K562 (cell line): ENCODE data around the gene PPP3CA.

Source experiments
- EZH2 ChIP-seq: IDR thresholded peaks from 2 replicates; pipeline ENCODE4 v1.6.1; 2012; ENCODE audit warnings: low read depth, mild to moderate bottlenecking, inconsistent platforms, low read length, borderline replicate concordance
- TSHZ1 ChIP-seq: fragments of 250-450 bp; sonication (Bioruptor Pico); IDR thresholded peaks from 2 replicates; pipeline ENCODE4 v1.4.0; 2020; ENCODE audit warnings: mild to moderate bottlenecking, moderate library complexity
- USF2 ChIP-seq: sonication (generic); formaldehyde crosslinking; IDR thresholded peaks from 2 replicates; pipeline ENCODE4 v1.5.0; 2020; ENCODE audit warnings: missing genetic modification reagents
- ZNF668 ChIP-seq: fragments of 250-450 bp; sonication (Bioruptor Pico); IDR thresholded peaks from 2 replicates; pipeline ENCODE4 v1.8.0; 2022; ENCODE audit warnings: mild to moderate bottlenecking, inconsistent platforms
- TF ChIP-seq, protein P1 (sequence below): sonication (generic); formaldehyde crosslinking; IDR thresholded peaks from 2 replicates; pipeline ENCODE4 v1.8.1; 2023; ENCODE audit warnings: missing genetic modification reagents, mild to moderate bottlenecking, borderline replicate concordance
- TF ChIP-seq, protein P2 (sequence below), 3 experiments: IDR thresholded peaks in 2 of 3; conservative IDR thresholded peaks in 1 of 3; 2 replicates each; pipeline ENCODE4 v1.5.1; 2011 to 2012; ENCODE audit warnings: low read length in 3 of 3, mild to moderate bottlenecking in 3 of 3, control low read depth in 2 of 3, improper control_type of control experiment in 1 of 3, inconsistent platforms in 1 of 3, low read depth in 1 of 3, mixed read lengths in 1 of 3, moderate library complexity in 1 of 3; ENCODE audit not compliant: insufficient read depth in 2 of 3

DNA sequence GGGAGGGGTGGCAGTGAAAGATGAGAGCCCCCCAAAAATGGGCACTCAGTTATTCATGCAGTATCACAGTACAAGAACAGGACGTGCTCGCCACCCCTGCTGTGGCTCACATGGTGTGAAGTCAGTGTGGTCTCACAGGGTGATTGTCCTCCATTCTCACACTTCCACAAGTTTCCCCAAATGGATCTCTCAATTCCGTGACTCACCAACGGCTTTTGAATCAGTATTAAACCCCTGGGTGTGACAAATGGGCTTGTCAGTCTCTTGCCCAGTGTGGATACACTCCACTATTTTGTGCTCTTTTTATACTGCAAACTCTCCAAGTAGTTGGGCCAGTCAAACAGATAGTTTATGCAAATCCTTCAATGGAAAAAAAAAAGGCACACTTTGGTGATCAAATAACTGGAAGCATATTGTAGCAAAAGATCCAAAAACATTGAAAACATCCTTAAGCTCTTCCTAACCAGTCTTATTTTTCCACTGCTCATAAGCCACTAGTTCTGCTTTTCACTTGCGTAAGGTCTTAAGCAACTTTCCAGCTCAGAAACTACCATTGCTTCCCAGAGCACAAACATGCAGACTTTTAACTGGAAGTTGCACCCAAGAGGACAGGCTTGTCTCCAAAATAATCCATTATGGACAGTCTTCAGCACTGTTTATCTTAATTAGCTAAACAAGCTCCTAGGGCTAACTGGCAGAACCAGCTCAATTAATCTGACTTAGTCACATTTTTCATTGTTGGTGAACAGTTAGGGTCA is 365.7 kb downstream of the PPP3CA start:
- no peak for TF ChIP-seq TSHZ1
- TF ChIP-seq, protein P1, sequence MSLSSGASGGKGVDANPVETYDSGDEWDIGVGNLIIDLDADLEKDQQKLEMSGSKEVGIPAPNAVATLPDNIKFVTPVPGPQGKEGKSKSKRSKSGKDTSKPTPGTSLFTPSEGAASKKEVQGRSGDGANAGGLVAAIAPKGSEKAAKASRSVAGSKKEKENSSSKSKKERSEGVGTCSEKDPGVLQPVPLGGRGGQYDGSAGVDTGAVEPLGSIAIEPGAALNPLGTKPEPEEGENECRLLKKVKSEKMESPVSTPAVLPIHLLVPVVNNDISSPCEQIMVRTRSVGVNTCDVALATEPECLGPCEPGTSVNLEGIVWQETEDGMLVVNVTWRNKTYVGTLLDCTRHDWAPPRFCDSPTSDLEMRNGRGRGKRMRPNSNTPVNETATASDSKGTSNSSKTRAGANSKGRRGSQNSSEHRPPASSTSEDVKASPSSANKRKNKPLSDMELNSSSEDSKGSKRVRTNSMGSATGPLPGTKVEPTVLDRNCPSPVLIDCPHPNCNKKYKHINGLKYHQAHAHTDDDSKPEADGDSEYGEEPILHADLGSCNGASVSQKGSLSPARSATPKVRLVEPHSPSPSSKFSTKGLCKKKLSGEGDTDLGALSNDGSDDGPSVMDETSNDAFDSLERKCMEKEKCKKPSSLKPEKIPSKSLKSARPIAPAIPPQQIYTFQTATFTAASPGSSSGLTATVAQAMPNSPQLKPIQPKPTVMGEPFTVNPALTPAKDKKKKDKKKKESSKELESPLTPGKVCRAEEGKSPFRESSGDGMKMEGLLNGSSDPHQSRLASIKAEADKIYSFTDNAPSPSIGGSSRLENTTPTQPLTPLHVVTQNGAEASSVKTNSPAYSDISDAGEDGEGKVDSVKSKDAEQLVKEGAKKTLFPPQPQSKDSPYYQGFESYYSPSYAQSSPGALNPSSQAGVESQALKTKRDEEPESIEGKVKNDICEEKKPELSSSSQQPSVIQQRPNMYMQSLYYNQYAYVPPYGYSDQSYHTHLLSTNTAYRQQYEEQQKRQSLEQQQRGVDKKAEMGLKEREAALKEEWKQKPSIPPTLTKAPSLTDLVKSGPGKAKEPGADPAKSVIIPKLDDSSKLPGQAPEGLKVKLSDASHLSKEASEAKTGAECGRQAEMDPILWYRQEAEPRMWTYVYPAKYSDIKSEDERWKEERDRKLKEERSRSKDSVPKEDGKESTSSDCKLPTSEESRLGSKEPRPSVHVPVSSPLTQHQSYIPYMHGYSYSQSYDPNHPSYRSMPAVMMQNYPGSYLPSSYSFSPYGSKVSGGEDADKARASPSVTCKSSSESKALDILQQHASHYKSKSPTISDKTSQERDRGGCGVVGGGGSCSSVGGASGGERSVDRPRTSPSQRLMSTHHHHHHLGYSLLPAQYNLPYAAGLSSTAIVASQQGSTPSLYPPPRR = no peak
- TF ChIP-seq, protein P2, sequence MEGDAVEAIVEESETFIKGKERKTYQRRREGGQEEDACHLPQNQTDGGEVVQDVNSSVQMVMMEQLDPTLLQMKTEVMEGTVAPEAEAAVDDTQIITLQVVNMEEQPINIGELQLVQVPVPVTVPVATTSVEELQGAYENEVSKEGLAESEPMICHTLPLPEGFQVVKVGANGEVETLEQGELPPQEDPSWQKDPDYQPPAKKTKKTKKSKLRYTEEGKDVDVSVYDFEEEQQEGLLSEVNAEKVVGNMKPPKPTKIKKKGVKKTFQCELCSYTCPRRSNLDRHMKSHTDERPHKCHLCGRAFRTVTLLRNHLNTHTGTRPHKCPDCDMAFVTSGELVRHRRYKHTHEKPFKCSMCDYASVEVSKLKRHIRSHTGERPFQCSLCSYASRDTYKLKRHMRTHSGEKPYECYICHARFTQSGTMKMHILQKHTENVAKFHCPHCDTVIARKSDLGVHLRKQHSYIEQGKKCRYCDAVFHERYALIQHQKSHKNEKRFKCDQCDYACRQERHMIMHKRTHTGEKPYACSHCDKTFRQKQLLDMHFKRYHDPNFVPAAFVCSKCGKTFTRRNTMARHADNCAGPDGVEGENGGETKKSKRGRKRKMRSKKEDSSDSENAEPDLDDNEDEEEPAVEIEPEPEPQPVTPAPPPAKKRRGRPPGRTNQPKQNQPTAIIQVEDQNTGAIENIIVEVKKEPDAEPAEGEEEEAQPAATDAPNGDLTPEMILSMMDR (IDR thresholded peaks at IDR 0.05 in 2 of 3, conservative IDR thresholded peaks at IDR 0.05 in 1 of 3; ENCODE audit: insufficient read depth in 2 of 3, low read depth in 1 of 3, low read length in 3 of 3) = no peak
- no peak for TF ChIP-seq EZH2
- no peak for TF ChIP-seq ZNF668
- no peak for TF ChIP-seq USF2 (CRISPR knock-in tag)
